Loucy (cell line): Measurements from ENCODE around the gene TPST2.
A peak's percentile ranks its signal among the peaks of the same experiment; 100 is the strongest.

Experiments
- H2AFZ ChIP-seq: fragments of 200-600 bp; sonication (generic); 2 replicates; pipeline ENCODE4 v1.6.0; 2016; ENCODE audit warnings: antibody characterized with exemption, mild to moderate bottlenecking, low read length, moderate library complexity
- H3F3A ChIP-seq: fragments of 200-600 bp; 2 replicates; pipeline ENCODE4 v1.6.0; 2016; ENCODE audit warnings: antibody characterized with exemption, low read depth, mild to moderate bottlenecking
- H3K27me3 ChIP-seq: fragments of 200-600 bp; sonication (generic); 2 replicates; pipeline ENCODE4 v1.6.1; 2014; ENCODE audit warnings: low read length, mild to moderate bottlenecking; ENCODE audit not compliant: insufficient read depth, poor library complexity, severe bottlenecking
- H3K36me3 ChIP-seq: fragments of 200-600 bp; sonication (generic); 2 replicates; pipeline ENCODE4 v1.6.1; 2016; ENCODE audit warnings: low read length; ENCODE audit not compliant: insufficient read depth
- H3K4me1 ChIP-seq: fragments of 200-600 bp; sonication (generic); 2 replicates; pipeline ENCODE4 v1.5.1; 2014; ENCODE audit warnings: low read length, mild to moderate bottlenecking; ENCODE audit not compliant: insufficient read depth, poor library complexity, severe bottlenecking
- H3K4me2 ChIP-seq: fragments of 200-600 bp; sonication (generic); 2 replicates; pipeline ENCODE4 v1.6.0; 2014; ENCODE audit warnings: antibody characterized with exemption, low read length, low read depth, mild to moderate bottlenecking; ENCODE audit not compliant: poor library complexity, severe bottlenecking
- H3K4me3 ChIP-seq: fragments of 200-600 bp; sonication (generic); 2 replicates; pipeline ENCODE4 v1.5.1; 2014; ENCODE audit warnings: low read length, mild to moderate bottlenecking, mixed read lengths; ENCODE audit not compliant: poor library complexity, severe bottlenecking
- H3K79me2 ChIP-seq: fragments of 200-600 bp; sonication (generic); 2 replicates; pipeline ENCODE4 v1.6.1; 2014; ENCODE audit warnings: low read length; ENCODE audit not compliant: insufficient read depth
- H3K9ac ChIP-seq: fragments of 200-600 bp; sonication (generic); 2 replicates; pipeline ENCODE4 v1.6.0; 2014; ENCODE audit warnings: mild to moderate bottlenecking, low read depth, low read length, moderate library complexity; ENCODE audit not compliant: poor library complexity, severe bottlenecking
- H3K9me2 ChIP-seq: fragments of 200-600 bp; sonication (generic); replicated peaks from 2 replicates; pipeline ENCODE4 v1.6.1; 2016; ENCODE audit warnings: low read depth, low read length, mixed read lengths
- H3K9me3 ChIP-seq: fragments of 200-600 bp; sonication (generic); 2 replicates; pipeline ENCODE4 v1.6.1; 2014; ENCODE audit warnings: mild to moderate bottlenecking, antibody characterized with exemption, low read length, low read depth; ENCODE audit not compliant: insufficient read depth
- H4K20me1 ChIP-seq: fragments of 200-600 bp; sonication (generic); 2 replicates; pipeline ENCODE4 v1.6.0; 2014; ENCODE audit warnings: antibody characterized with exemption, low read length, mild to moderate bottlenecking; ENCODE audit not compliant: insufficient read depth, poor library complexity, severe bottlenecking
- EZH2phosphoT487 ChIP-seq: fragments of 200-600 bp; IDR thresholded peaks from 2 replicates; pipeline ENCODE4 v1.6.1; 2018; ENCODE audit warnings: antibody characterized with exemption, mild to moderate bottlenecking, moderate library complexity, borderline replicate concordance
- TF ChIP-seq, protein P1 (sequence below): fragments of 200-600 bp; sonication (generic); conservative IDR thresholded peaks from 2 replicates; pipeline ENCODE4 v1.5.1; 2014; ENCODE audit warnings: mild to moderate bottlenecking, antibody characterized with exemption, low read length

Gene TPST2

DNA sequence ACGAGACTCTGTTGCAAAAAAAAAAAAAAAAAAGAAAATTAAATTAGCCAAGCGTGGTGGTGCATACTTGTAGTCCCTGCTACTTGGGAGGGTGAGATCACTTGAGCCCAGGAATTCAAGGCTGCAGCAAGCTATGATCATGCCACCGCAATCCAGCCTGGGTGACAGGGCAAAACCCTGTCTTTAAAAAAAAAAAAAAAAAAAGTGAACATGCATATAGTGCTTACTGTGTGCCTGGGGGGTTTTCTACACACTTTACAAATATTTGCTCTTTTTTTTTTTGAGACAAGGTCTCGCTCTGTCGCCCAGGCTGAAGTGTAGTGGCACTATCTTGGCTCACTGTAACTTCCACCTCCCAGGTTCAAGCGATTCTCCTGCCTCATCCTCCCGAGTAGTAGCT lies 12.9 kb downstream of the TPST2 start:
- H3K79me2 ChIP-seq: peaks cover 51% of the 10 kb centered on the region
- H3K9me2 ChIP-seq: no peaks in the 10 kb centered on the region
- H3K9ac ChIP-seq: no peak overlapping the region
- H3K9me3 ChIP-seq: no peaks in the 10 kb centered on the region
- no peaks in the 10 kb centered on the region for H3K27me3 ChIP-seq
- no peaks in the 10 kb centered on the region for H4K20me1 ChIP-seq
- peaks cover 39% of the 10 kb centered on the region for H3K4me1 ChIP-seq
- H3K4me2 ChIP-seq: no peak overlapping the region
- TF ChIP-seq, protein P1, sequence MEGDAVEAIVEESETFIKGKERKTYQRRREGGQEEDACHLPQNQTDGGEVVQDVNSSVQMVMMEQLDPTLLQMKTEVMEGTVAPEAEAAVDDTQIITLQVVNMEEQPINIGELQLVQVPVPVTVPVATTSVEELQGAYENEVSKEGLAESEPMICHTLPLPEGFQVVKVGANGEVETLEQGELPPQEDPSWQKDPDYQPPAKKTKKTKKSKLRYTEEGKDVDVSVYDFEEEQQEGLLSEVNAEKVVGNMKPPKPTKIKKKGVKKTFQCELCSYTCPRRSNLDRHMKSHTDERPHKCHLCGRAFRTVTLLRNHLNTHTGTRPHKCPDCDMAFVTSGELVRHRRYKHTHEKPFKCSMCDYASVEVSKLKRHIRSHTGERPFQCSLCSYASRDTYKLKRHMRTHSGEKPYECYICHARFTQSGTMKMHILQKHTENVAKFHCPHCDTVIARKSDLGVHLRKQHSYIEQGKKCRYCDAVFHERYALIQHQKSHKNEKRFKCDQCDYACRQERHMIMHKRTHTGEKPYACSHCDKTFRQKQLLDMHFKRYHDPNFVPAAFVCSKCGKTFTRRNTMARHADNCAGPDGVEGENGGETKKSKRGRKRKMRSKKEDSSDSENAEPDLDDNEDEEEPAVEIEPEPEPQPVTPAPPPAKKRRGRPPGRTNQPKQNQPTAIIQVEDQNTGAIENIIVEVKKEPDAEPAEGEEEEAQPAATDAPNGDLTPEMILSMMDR: no peak
- TF ChIP-seq EZH2phosphoT487: no peak
- no peak overlapping the region for H2AFZ ChIP-seq
- H3K36me3 ChIP-seq: no peaks in the 10 kb centered on the region
- peaks cover 3% of the 10 kb centered on the region; the same call in 1 of the 2 replicates for H3F3A ChIP-seq
- H3K4me3 ChIP-seq: no peak overlapping the region

DNA sequence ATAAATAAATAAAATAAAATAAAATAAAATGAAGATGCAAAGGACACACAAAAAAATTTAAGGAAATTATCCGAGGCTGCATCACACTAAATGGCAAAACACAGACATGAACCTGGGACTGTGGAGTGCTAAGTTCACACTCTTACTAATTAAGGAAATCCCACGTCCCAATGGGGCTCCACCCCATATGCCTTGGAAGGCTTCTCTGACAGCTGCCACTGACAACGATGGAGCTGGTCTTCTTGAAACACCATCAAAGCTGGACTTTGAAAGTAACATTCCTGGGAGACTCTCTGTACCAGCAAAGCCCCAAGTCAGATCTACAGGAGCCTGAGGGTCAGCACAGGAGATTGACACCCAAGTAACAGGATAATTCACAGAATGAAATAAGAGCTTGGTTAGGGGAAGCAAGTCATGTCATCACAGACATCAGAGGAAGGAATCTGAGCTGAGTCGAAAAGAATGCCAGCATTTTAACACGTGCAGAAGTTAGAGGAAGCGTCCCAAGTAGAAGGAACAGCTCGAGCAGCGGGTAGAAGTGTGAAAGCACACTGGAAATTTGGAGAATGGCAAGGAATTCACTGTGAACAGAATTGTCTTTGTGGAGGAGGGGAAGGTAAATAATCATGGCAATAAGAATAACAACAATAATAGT lies 13.8 kb downstream of the TPST2 start:
- no peak overlapping the region for H2AFZ ChIP-seq
- peaks cover 54% of the 10 kb centered on the region for H3K79me2 ChIP-seq
- H3K9me2 ChIP-seq: no peaks in the 10 kb centered on the region
- no peaks in the 10 kb centered on the region for H3K27me3 ChIP-seq
- H3K36me3 ChIP-seq: no peaks in the 10 kb centered on the region
- H3K4me3 ChIP-seq: no peak overlapping the region
- no peak overlapping the region for H3K9ac ChIP-seq
- peaks cover 39% of the 10 kb centered on the region for H3K4me1 ChIP-seq
- peaks cover 3% of the 10 kb centered on the region; the same call in 1 of the 2 replicates for H3F3A ChIP-seq
- TF ChIP-seq, protein P1: no peak
- TF ChIP-seq EZH2phosphoT487: no peak
- no peak overlapping the region for H3K4me2 ChIP-seq
- no peaks in the 10 kb centered on the region for H4K20me1 ChIP-seq
- H3K9me3 ChIP-seq: no peaks in the 10 kb centered on the region

GRCh38 chr22:26574001-26574723 lies 15.8 kb downstream of the TPST2 start:
- Histone ChIP-seq H3F3A (peaks cover 3% of the 10 kb centered on the region; the same call in 1 of the 2 replicates), H3K36me3 (no peaks in the 10 kb centered on the region), H3K9me2 (no peaks in the 10 kb centered on the region), H3K4me3 (no peak overlapping the region), H3K79me2 (peaks cover 43% of the 10 kb centered on the region), H3K27me3 (no peaks in the 10 kb centered on the region), H3K4me2 (peak overlapping the region; percentile 55), H3K9me3 (no peaks in the 10 kb centered on the region), H3K4me1 (peaks cover 33% of the 10 kb centered on the region), H3K9ac (peak overlapping the region; percentile 37), H2AFZ (no peak overlapping the region), H4K20me1 (no peaks in the 10 kb centered on the region)
- TF ChIP-seq, protein P1: no peak
- TF ChIP-seq EZH2phosphoT487: no peak
